Measurements from ENCODE around the gene GCNT3. TPM values are rescaled to one million over a fixed set of nuclear protein-coding genes. Genes with fewer than 3 reads are reported as not detected.

GCNT3 gene
- total and polyA plus RNA-seq, 7 donors: 0.01 to 0.53 (median 0.08) TPM; not detected in 4

GRCh38 chr15:59569477-59569876 lies 42.1 kb upstream of the GCNT3 start:
- no peak for ATAC-seq
- H3K4me1 ChIP-seq: no peaks in the 10 kb centered on the region
- no peak overlapping the region for H3K27ac ChIP-seq
- TF ChIP-seq CTCF (IDR thresholded peaks at IDR 0.05): no peak
- H3K27me3 ChIP-seq (ENCODE audit: insufficient read depth in 3 of 3, low read length in 2 of 3): no peaks in the 10 kb centered on the region
- no peaks in the 10 kb centered on the region for H3K36me3 ChIP-seq (ENCODE audit: insufficient read depth in 1 of 2, low read depth in 1 of 2)
- H3K4me3 ChIP-seq: no peak overlapping the region
- 81 to 92% (median 83%) methylated on average over 8 of the region's 8 CpGs for WGBS, 3 donors
- no peak for DNase-seq
- H3K9me3 ChIP-seq: peaks cover 10% of the 10 kb centered on the region
- intact Hi-C loops (cut with DNase I): no loop called here

- TF ChIP-seq CTCF (IDR thresholded peaks at IDR 0.05): no peak
- 58 to 64% (median 64%) methylated on average over 3 of the region's 3 CpGs for WGBS, 3 donors
- DNase-seq: no peak
- H3K27me3 ChIP-seq (ENCODE audit: insufficient read depth in 3 of 3, low read length in 2 of 3): no peaks in the 10 kb centered on the region
- H3K4me1 ChIP-seq: no peaks in the 10 kb centered on the region
- H3K4me3 ChIP-seq: no peak overlapping the region
- H3K36me3 ChIP-seq (ENCODE audit: insufficient read depth in 1 of 2, low read depth in 1 of 2): no peaks in the 10 kb centered on the region
- H3K27ac ChIP-seq: no peak overlapping the region
- no peak for ATAC-seq
- intact Hi-C loops (cut with DNase I): no loop called here
- H3K9me3 ChIP-seq: peaks cover 9% of the 10 kb centered on the region
Observed at GRCh38 chr15:59570315-59570714, 41.3 kb upstream of the GCNT3 start.

GRCh38 chr15:59571606-59572005 lies 40.0 kb upstream of the GCNT3 start:
- Histone ChIP-seq H3K9me3 (no peaks in the 10 kb centered on the region), H3K36me3 (ENCODE audit: insufficient read depth in 1 of 2, low read depth in 1 of 2) (no peaks in the 10 kb centered on the region), H3K4me1 (no peaks in the 10 kb centered on the region), H3K27me3 (ENCODE audit: insufficient read depth in 3 of 3, low read length in 2 of 3) (no peaks in the 10 kb centered on the region), H3K4me3 (no peak overlapping the region), H3K27ac (no peak overlapping the region)
- 92 to 94% (median 94%) methylated on average over 6 of the region's 6 CpGs for WGBS, 3 donors
- DNase-seq (no peak), ATAC-seq (no peak)
- TF ChIP-seq CTCF (IDR thresholded peaks at IDR 0.05): no peak
- intact Hi-C loops (cut with DNase I): no loop called here

- WGBS, 3 donors: 76 to 86% (median 86%) methylated on average over 3 of the region's 3 CpGs
- H3K4me1 ChIP-seq: no peaks in the 10 kb centered on the region
- no peaks in the 10 kb centered on the region for H3K9me3 ChIP-seq
- intact Hi-C loops (cut with DNase I): no loop called here
- H3K36me3 ChIP-seq (ENCODE audit: insufficient read depth in 1 of 2, low read depth in 1 of 2): no peaks in the 10 kb centered on the region
- no peak for TF ChIP-seq CTCF (IDR thresholded peaks at IDR 0.05)
- no peak overlapping the region for H3K27ac ChIP-seq
- no peak for ATAC-seq
- DNase-seq: no peak
- no peaks in the 10 kb centered on the region for H3K27me3 ChIP-seq (ENCODE audit: insufficient read depth in 3 of 3, low read length in 2 of 3)
- H3K4me3 ChIP-seq: no peak overlapping the region
Observed at GRCh38 chr15:59583088-59583487, 28.5 kb upstream of the GCNT3 start.

GRCh38 chr15:59587085-59587826 lies 24.3 kb upstream of the GCNT3 start:
- intact Hi-C loops (cut with DNase I): no loop called here
- ATAC-seq (no peak), DNase-seq (no peak)
- Histone ChIP-seq H3K36me3 (ENCODE audit: insufficient read depth in 1 of 2, low read depth in 1 of 2) (no peaks in the 10 kb centered on the region), H3K27me3 (ENCODE audit: insufficient read depth in 3 of 3, low read length in 2 of 3) (no peaks in the 10 kb centered on the region), H3K9me3 (no peaks in the 10 kb centered on the region), H3K27ac (no peak overlapping the region), H3K4me1 (no peaks in the 10 kb centered on the region), H3K4me3 (no peak overlapping the region)
- WGBS, 3 donors: 63 to 71% (median 68%) methylated on average over 3 of the region's 3 CpGs
- no peak for TF ChIP-seq CTCF (IDR thresholded peaks at IDR 0.05)
